T follicular helper cell (primary cell): ENCODE results near the gene DSCAML1.

Experiments
- DNase-seq: peaks from one replicate; pipeline ENCODE4 v3.0.0-alpha.2; 2020; ENCODE audit warnings: low read depth

DSCAML1 gene

DNA sequence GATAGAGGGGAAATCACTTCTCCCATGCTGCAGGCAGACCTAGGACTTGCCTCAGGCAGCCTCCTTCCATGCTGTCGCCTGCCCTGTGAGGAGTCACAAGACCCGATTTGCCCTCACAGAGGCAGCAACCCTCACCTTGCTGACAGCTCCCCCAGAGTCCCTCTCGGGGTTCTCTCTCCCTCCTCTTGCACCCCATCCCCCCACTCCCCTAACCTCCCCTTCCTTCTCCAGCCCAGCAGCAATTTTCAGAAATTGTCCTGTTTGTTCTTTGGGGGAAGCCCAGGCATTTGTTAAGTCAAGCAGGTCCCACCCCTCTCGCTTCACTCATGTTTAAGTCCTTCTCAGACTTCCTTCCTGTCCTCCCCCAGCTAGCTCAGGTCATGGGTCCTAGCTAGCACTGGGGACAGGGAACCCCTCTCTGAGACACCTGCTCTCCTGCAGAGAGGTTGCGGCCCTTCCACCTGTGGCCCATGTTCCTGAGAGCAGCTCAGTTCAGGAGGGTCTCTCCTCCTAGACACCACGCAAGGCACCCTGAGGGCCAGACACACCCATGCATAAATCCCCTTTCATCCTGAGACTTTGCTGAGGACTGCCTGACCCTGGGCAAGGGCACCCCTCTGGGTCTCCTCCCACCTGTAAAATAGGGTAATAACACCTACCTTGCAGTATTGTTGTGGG, 33.8 kb upstream of the DSCAML1 start:
- DNase-seq: no peak

DNA sequence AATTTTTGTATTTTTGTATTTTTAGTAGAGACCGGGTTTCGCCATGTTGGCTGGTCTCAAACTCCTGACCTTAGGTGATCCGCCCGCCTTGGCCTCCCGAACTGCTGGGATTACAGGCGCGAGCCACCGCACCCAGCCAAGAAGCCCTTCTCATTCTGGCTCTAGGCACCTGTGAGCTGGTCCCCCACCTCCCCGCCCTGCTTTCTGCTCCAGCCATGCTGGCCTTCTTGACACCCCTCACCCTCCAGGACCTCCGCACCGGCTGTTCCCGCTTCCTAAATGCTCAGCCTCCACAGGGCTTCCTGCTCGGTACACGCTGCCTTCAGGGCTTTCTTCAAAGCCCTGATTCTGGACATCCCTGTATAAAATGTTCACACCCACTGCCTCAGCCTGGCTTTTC, 33.1 kb upstream of the DSCAML1 start:
- DNase-seq: no peak

DNA sequence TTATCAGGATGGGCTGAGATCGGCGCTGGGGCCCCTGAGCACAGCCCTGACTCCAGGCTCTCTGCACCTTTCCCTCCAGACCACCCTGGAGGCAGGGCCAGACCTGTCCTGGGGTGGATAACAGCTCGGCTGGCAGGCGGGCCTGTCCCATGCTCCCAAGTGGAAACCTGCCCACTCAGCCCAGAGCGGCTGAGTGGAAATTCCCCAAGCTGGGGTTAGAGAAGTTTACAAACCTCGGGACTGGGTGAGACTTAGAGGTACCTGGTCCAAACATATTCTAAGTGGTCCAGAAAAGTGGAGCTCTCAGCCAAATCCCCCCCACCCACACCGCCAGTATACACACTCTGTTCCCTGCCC, 32.3 kb upstream of the DSCAML1 start:
- DNase-seq: no peak

DNA sequence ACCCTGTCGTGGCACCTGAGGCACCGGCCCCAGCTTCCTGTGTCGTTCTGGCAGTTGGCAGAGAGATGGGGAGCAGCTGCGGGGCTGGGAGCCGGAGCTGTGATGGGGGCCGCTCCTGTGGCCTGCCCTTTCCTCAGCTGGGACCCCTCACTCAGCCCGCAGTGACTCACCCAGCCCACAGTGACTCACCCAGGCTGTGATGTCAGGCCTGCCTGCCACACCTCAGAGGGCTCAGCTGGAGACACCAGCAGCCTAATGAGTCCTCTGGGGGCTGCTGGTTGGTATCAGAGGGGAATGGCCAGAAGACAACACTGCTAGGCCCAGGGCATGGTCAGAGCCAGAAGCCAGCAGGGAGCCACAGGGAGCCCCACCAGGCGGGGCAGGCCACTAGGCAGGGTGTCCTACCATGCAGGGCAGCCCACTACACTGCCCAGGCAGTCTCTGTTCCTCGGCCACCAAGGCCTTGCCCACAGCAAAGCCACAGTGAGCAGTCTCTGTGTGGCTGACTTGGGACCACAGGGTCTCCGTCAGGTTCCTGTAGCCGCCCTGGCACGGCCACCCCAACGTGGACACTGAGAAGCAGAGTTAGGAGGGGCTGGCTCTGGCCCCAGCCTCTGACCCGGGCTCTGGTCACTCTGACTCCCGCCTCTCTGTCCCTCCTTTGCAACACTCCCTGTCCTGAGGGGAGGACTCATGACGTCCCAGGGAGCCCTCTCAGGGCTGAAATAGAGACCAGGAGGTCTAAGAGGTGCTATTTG, 31.8 kb upstream of the DSCAML1 start:
- peak; percentile 50 for DNase-seq

DNA sequence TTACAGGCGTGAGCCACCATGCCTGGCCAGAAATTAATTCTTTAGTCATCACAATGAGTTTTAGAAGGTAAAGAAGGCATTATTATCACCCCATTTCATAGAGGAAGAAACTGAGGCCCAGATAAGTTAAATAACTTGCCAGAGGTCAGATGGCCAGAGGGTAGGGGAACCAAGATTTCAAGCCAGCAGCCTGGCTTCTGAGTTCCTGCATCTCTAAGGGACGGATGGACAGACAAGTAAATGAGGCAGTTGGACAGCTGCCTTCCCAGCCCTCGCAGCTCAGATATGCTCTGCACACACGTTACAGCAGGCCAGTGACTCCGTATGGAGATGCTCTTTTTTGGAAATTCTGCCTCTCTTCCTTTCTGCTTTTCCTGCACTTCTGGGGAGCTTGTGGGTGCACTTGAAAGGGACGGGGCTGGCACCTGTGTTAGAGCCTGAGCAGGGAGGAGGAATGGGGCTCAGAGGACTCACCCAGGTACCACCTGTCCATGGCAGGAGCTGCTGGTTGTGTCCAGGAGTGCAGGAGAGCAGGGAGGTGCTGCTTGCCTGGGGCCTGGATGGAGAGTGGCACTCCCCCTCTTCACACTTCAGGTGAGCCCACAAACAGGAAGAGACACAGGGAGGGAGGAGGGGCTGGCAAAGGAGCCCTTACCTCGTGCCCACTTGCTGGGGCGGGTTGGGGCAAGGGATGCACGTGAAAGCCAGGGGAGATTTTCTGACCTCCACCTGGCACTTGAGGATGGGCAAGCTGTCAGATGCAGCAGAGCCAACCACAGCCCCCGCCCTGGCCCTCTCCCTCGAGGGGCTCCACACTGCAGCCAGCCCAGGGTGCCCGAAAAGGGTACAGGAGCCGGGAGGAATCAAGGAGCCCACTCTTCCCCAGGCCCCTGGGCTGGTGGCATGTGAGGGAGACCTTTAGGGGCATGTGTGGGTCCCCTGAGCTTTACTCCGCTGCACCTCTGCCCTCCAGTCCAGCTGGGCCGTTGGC, 30.8 kb upstream of the DSCAML1 start:
- DNase-seq: no peak

DNA sequence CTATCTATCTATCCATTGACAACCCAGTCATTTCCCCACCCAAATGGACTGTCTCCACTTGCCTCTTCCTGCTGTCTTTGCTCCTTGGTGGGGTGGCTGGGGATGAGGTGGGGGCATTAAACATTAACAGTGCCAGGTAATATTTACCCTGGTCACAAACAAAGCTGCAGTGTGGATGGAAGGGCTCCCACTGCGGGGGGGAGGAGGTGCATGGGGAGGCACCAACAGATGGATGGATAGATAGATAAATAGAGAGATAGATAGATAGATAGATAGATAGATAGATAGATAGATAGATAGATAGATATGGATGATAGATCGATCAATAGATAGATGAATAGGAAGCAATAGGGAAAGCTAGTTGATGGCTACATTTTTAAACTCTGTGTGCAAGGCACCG, 29.8 kb upstream of the DSCAML1 start:
- DNase-seq: no peak

DNA sequence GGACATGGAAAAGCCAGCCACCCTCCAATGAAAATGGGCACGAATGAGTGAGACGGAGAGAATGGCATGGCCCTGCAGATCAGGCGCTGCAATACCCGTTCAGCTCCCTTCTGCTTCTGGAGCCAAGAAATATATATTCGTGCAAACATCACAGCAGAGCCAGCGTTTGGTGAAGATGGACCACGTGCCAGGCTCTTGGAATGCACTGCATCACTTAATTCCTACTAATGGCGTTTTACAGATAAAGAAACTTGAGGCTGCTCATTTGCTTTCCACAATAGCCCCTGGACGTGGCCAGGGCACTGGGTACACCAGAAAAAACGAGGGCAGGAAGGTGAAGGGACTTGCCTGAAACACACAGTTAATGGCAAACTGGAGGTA, 29.2 kb upstream of the DSCAML1 start:
- DNase-seq: no peak

DNA sequence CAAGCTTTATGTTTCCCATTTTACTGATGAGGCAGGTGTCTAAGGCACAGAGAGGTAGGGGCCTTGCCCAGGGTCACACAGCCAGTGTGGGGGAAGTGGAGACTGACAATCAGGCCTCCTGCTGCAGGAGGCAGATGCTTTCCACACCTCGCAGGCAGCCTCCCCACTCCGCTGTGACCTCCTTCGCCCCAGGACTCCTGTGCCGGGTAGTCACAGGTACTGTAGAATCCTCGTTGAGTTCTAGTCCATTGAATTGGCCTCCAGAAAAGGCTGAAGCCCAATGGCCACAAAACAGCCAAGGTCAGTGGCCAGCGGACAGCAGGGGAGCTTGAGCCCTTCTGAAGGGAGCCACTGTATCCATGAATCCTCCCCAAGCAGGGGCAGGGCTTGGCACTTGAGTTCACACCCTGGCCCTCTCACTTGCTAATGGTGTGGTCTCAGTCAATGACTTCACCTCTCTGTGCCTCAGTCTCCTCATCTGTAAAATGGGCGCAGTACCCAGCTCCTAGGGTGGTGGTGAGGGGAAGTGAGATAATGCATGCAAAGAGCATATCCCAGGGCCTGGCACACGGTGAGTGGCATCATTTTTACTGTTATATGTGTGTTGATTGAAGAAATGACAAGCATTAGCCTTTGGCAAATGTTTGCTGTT, 28.6 kb upstream of the DSCAML1 start:
- no peak for DNase-seq

DNA sequence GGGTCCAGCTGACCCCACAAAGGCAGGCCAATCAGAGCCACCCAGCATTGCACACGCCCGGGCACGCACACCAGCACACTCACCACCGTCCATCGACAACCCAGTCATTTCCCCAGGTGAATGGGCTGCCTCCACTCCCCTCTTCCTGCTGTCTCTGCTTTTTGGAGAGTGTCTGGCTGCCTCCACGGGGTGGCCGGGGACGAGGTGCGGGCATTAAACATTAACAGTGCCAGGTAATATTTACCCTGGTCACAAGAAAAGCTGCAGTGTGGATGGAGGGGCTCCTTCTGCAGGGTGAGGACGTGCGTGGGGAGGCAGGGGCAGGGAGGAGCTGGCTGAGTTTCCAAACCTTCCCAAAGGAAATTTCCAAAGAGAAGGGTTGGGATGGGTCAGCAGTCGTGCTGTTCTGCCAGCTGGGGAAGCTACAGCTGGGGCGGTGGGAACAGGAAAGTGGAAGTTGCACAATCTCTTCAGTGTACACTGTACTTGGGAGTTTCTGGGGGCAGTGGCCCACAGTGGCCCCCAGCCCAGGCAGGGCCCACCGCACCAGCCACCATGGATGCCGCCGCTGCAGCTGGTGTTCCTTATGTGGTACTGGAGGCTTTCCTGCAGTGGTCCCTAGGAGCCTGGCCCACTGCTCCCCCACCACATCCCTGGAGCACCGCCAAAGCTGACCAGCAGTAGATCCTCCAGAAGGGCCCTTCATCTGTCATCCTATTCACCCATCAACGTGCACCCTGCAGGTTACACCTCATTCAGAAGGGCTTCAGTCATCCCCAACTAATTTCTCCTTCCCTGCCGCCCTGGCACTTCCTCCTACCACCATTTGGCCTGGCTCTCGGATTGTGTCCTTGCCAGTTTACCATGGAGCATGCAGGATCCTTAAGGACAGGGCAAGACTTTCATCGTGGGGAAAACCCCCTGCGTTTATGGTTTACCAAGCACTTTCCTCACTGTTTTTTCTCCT, 27.8 kb upstream of the DSCAML1 start, which contains the start of gene FXYD2:
FXYD2 (minus strand) TSS at position 174 of the 967 bp plus-strand sequence; CDS start at position 108, 66 bp downstream.
- no peak for DNase-seq

DNA sequence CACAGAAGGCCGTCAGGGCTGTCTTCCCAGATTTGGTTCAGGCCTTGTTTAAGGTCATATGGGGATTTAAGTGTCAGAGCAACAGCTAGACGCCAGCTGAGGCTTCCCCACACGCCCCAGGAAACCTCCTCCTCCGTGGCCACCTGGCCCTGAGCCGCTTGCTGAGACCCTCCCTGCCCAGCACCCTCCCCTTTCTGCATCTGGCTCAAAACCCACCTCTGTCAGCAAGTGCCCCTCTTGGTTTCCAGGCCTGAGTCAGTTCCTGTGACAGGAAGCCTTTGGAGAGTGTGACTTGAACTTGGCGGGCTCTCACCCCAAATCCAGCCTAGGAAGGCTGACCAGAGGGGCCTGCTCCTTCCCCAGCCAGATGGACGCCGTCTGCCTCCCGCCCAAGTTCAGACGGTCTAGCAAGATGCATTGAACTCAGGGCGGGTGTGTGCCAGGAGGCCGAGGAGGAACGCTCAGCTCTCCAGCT, 27.0 kb upstream of the DSCAML1 start:
- no peak for DNase-seq

DNA sequence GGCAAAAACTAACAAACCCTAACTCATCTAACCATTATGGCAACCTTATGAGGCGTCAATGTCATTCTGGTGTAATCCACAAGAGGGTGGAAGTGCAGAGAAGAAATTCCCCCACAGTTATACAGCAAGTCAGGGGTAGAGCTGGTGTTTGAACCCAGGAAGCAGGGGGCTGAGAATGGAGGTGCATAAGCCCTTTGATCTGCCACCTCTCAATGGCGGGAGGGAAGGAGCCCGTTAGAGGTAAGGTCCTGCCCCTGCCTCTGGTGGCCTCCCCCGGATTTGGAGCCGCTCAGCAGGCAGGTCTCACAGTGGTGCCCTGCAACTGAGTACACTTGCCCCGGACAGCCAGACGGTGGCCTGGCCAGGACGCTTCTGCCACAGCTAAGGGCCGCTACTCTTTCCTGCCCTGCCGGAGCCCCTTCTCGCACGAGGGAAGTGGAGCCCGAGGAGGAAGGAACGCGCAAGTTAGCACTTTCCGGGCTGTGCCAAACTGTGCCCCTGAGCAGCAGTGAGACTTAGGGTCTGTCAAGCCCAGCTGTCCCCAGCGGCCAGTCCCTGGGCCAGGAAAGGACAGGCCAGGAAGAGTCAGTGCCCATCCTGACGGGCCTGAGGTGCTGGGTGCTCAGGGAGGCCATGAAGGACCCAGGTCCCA, 26.4 kb upstream of the DSCAML1 start:
- no peak for DNase-seq

DNA sequence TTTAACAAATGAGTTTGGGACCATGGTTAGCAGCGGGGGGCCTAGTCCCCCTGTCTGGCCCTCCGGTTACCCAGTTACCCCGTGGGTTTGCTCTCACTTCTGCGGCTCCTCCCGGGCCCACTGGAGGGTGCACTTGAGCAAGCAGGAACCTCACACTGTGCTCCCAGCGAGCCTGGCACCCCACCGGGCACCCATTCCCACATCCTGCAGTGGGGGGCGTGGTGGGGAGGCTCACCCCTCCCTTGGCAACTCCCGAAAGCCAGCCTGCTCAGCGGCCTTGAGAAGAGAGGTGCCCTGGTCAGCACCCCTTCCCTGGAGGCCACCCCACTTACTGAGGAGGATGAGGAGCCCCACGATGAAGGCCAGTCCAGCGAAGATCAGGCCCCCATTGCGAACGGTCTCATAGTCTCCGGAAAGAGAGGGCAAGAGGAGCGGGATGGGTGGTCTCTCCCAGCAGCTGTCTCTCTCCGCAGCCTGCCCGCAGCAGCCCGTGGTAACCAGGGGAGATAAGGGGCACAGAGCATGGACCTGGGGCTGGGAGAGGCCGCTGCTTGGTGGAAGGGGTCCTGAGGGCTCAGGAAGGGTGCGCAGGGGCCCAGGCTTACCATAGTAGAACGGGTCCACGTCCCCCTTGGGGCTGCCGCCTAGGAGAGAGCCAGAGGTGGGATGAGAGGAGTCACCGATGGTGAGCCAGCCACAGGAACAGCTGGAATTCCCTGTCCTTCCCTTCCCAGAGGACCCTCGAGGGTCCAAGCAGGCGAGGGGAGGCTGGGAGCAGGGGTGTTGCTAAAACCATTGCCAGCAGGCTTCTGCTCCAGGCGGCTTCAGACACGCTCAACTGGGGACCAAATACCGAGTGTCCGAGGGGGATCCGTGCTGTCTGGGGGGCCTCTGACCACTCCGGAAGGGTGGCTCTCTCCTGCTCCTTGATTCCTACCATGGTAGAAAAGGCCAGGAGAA, 25.3 kb upstream of the DSCAML1 start:
- DNase-seq: no peak

DNA sequence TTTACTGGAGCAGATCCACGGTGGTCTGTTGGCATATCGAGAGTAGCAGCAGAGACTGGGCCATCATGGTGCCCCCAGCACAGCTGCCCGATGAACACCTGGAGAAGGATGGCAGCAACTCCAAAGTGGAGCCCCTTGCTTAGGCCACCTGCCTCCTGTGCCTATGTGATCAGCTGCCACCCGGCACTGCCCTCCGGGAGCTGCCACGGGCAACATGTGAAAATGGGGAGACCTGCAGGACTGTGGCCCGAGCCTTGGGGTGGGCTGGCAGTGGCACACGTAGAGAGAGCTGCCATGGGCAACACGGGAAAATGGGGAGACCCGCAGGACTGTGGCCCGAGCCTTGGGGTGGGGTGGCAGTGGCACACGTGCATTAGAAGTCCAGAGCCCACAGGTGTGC, 24.4 kb upstream of the DSCAML1 start:
- no peak for DNase-seq

DNA sequence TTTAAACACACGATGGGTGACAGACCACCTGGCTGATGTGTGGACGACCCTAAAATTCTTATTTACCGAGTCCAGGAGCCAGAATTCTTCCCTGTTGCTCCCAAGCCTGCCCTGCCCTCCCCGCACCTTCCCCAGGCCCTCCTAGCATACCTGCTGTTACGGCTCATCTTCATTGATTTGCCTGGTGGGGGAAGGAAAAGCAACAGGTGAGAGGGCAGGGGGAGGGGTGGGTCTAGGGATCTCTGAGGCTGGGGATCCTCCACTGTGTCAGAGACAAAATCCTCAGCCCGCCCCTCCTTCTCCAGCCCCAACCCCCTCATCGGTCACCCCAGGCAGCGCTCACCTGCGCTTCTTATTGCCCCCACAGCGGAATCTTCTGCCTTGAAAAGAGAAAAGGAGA, 23.5 kb upstream of the DSCAML1 start:
- no peak for DNase-seq

DNA sequence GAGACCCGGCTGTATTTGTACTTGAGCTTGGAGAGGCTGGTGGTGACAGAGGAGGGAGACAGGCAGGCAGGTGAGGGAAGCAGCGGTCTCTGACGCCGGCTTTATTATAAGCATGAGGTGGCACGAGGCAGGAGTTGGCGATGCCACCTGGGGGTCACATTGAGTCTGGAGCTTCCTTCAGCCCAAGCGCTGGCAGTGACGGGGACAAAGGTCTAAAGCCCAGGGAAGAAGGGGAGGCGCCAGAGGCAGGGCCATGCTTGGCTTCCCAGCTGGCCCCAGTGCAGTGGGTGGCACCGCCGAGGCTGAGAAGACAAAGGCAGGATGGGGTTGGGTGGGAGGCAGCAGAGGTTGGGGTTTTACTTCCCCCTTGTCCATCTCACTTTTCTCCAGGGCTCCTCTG, 23.1 kb upstream of the DSCAML1 start:
- no peak for DNase-seq

DNA sequence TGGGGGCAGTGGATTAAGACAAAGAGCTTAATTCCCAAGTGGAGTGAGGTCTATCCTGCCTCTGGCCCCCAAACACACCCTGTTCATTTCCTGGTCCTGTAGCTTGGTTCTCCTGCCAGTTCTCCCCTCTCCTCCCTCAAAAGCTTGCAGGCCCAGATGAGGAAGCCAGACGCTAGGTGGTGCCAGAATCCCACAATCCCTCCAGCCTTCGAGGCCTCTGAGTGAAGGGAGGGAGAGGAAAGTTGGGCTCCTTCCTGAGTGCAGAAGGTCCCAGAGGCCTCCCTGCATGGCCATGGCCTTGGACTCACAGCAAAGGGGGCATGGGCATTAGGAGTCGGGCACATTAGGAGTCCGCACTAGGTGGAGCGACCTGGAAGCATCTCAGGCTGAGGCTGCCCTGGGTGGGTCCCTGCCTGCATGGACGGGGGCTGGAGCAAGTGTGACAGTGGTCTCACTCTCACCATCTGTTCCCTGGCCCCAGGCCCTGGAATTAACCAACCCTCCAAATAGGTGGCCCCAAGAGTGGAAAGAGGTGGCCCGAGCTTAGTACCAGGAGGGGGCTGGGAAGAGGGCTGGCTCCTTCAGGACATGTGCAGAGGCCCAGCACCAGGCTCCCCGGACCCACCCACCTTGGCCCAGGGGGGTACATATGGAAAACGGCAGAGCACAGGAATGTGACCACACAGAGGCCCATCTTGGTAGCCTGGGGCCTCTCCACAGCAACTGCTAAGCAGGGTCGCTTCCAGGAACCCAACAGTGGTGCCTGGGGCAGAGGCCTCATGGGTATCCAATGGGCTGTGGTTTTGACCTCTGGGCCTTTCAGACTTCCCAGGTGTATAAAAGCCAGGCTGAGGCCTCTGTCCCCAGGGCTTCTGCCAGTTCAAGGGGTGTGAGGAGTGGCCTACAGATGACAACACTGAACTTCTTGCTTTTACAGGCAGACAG, 22.4 kb upstream of the DSCAML1 start:
- no peak for DNase-seq

DNA sequence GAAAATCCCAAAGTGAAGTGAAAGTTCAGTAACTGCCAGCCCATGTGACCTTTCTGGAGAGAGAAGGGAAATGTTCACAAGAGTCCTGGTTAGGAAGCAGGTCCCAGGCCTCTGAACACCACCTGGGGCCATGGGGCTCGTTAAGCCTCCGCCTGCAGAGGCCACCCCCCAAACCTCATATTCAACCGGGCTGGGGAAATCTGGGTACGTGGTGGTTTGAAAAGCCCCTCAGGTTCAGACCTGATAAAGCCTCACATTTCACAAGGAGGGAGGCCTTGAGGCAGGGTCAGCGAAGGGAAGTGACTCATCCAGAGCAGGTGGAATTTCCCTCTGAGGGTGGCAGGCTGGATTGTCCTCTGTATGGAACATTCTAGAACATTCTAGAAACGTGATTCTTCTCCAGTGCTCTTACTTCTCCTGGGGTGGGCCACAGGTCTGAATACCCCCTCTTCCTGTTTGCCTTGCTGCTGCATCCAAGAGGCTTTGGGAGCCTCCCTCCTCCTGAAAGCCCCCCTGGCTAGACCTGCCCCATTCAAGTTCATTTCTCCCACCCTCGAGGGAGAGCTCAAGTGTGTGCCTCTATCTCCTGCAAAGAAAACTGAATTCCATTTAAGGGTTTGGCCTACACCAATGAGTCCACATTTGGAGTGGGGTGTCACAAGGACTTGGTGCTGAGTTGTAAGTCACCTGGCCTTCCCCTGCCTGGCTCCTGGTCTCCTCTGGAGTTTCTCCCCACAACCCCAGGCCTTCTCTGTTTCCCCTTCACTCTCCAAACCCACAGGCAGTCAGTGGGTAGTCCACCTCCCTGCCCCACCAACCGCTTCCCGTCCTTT, 21.2 kb upstream of the DSCAML1 start:
- DNase-seq: no peak
